Pons (tissue), 1 donor: Measurements from ENCODE around the gene PRKCE.

Experiments used
- DNase-seq: peaks from one replicate; pipeline ENCODE4 v3.0.0-alpha.2; 2016; ENCODE audit warnings: low spot score

The PRKCE gene

DNA sequence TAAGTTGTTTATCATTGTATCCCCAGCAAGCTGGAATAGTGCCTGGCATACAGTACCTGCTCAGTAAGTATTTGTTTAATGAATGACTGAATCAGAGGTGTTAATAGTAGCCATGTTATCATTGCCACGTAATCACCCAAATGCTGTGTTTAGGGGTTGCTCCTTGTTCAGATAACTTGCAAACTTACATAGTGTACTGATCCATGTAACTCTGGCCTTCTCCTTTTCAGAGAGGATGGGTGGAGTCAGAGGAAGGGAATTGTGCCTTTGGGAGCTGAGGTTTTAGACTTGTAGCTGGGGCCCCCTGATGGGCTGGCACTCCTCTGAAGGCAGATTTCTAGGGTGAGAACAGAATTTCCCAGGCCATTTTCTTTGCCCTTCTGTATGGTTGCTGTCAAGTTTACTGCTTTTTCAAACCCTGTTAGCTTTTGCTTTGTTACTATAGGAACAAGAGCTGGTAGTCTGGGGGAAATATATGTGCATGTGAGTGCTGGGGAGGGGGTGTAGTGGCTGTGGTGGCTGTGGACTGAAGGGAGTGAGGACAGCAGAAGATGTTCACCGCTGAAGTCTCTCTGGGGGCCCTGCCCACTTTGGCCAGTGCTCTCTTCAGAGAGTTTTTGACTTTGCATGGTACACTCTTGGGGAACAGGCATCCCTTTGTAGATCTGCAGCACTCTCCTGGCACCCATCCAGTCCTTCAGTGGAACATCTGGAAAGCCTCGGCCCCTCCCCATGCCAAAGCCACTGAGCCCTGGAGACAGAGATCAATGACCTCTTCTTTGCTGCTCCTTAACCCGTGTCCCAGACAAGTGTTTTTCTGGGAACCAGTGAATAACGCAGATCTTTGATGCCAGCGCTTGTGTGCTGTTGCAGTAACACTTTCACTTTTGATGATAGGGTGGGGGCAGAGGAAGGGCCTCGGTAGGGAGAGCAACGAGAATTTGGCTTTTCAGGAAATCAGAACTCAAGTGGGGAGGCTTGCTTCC, 209.0 kb downstream of the PRKCE start:
- peak; percentile 89 for DNase-seq

DNA sequence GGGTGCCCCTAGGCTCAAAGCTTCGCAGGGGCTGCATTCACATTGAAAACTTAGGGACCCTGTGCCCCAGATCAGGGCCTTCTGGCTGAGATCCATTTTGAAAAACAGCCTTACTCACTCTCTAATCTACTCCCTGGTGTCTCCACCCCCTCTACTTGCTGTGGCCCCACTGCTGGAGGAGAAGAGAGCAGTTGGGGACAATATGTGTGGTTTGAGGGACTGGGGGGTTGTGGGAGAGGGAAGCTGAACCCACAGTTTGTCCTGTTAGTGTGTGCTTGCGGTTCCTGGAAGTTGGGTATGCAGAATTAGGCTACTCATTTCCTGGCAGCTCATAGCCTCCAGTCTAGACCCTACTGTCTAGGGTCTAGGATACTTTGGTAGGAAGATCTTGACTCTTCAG, 211.4 kb downstream of the PRKCE start:
- DNase-seq: no peak

DNA sequence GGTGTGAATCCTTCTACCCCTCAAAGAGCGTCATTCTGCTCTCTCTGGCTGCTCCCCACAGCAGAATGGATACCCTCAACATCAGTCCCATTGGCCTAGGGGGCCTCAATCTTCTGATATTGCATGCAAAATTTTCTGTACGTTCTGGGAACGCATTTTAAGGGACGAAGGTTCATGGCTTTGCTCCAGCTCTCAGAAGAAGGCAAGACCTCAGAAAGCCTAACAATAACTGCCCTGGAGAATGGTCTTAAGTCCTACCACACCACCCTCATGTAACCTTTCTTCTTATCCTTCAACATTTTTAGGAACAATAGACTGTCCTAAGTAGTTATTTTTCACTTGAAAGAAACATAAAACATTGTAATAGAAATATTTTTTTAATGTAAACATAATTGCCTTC, 212.6 kb downstream of the PRKCE start:
- no peak for DNase-seq

DNA sequence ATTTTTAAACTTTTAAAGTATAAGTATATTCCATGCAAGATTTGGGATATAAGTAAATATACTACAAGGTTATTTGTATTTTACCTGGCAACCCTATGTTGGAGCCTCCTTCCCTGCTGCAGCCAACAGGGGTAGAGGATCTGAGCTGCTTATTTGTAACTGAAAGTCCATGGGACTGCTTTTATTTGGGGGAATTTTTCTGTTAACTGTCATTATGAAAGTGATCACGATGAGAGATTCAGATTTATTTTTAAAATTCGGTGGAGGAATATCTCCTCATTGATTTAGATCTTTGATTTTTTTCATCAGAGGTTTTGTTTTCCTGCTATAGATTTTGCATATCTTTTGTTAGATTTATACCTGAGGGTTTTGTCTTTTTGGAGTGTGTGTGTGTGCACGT, 215.9 kb downstream of the PRKCE start:
- no peak for DNase-seq

DNA sequence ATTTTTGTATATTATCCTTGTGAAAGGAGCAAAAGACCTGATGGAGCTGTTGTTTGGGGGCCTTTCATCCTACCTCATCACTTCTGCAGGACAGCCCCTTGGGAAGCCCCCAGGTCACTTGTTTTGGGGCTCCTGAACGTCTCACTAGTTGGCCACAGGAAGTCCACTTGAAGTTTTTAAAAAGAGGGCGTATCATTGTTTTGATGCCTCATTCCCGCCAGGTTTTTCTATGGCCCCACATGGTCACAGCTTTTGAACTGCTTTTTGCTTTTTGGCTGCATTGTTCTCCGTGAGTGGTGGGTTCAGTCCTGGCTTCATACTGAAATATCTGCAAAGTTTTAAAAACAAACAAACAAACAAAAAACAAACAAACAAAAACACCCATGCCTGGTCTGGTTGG, 216.3 kb downstream of the PRKCE start:
- no peak for DNase-seq

DNA sequence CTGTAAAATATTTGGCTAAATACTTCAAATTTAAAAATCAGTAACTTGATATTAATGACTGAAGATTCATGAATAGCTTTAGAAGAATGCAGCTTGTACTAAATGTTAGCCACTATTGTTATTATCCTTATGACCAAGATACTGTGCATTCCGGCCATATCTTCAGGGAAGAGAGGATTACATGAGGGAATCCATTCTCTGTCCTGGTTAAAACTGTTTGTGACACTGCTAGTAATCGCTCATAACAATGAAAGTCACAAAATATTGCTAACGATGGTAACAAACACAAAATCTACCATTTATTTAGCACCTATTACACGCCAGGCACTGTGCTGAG, 217.7 kb downstream of the PRKCE start:
- DNase-seq: no peak

DNA sequence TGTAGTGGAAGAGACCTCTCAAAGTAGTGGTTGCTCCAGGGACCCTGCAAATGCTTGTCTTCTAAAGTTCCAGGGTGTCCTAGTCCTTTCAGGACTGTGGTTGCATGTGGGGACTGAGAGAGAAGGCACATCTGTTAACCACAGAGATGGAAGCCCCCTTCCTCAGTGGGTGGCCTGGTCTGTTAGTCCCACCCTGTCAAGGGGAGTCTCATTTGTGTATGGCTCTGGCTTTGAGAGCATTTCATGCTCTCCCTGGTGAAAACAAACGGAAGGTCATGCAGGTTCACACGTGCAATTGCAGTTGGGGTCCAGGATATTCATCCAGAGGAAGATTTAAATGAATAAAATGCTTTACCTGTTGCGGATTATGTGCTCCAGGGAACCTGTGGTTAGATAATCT, 219.6 kb downstream of the PRKCE start:
- no peak for DNase-seq

DNA sequence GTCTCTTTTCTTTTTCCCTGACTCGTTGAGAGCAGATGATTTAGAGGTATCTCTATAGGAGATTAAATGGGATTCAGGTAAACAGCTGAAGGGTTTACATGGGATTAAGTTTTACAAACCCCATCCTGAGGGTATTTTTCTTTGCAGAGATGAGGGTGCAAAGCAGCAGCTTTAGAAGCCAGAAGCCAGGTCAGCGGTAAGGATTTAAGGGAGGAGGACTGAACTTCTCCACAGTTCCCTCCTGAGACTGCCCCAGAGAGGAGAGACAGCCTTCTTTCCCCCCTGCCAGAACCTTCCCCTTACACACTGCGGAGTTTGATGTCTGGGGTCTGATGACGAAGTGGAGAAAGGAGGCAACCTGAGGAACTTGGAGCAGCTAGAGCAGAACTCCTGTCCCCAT, 220.1 kb downstream of the PRKCE start:
- DNase-seq: no peak

DNA sequence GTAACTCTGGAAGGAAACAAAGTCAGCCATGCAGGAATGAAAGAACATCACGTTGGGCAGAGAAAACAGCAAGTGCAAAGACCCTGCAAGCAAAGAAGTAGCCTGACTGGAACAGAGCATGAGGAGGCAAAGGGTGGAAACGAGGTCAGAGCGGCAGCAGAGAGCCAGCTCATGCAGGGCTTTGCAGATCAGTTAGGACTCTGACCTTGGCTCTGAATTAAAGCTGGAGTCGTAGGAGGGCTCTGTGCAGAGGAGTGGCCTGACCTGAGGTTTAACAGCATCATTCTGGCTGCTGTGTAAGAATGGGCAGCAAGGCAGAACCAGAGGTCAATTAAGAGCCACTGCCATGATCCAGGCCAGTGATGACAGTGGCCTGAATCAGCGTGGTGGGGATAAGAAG, 220.7 kb downstream of the PRKCE start:
- no peak for DNase-seq

DNA sequence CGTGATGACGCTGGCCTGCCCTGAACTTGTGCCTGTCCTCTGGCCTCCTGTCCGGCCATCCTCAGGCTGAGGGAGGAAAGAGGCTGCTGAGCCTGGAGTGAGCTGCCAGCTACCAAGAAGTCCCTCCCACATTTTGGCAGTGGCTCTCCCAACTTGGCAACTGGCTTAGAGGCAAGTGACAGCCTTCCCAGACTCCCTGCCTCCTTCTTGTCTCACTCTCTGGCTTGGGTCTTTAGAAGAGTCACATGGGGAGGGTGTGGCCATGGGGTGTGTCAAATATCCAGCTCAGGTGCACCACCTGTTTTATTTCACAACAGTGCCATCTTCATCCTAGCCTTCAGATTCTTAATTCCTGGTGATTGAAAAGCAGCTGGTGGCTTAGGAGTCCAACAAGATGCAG, 222.9 kb downstream of the PRKCE start:
- DNase-seq: no peak

DNA sequence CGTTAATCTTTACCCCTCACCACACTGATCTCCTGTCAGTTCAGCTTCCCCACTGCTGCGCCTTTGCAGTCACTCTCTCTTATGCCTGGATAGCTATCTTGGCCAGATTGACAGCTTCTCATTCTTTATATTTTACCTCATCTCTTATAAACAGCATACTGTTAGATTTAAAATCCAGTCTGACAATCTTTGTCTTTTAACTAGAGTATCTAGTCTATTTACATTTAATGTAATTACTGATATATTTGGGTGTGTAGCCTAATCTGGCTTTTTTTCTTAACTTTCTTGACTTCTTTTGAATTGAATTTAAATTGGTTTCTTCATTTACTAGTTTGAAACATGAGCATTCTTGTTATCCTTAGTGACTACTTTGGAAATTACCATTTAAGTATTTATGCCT, 225.1 kb downstream of the PRKCE start:
- no peak for DNase-seq

DNA sequence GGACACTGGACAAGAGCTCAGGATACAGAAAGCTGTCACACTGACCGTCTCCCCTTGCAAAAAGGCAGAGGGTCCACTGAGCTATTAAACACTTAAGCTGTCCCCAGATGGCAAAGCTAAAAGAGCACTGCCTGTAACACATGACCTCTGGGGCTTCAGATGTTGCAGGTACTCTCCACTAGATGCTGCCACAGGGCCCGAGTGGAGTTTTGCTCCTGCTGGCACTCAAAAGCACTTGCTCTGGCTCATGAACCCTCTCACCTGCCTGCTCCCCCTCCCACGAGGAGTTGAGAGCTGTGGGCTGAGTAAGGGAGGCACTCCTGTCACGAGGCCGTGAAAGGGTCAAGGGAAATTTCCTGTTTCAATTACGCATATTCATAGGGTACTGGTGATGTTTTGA, 227.9 kb downstream of the PRKCE start:
- DNase-seq: no peak

DNA sequence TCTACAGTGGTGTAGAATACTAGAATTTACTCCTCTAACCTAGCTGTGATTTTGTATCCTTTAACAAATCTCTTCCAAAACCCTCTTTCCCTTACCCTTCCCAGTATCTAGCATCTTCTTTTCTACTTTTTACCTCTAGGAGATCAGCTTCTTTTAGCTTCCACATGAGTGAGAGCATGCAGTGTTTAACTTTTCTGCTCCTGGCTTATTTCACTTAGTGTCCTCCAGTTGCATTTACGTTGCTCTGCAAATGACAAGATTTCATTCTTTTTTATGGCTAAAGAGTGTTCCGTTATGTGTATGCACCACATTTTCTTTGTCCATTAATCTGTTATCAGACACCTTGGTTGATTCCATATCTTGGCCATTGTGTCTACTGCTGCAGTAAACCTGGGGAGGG, 228.5 kb downstream of the PRKCE start:
- no peak for DNase-seq

DNA sequence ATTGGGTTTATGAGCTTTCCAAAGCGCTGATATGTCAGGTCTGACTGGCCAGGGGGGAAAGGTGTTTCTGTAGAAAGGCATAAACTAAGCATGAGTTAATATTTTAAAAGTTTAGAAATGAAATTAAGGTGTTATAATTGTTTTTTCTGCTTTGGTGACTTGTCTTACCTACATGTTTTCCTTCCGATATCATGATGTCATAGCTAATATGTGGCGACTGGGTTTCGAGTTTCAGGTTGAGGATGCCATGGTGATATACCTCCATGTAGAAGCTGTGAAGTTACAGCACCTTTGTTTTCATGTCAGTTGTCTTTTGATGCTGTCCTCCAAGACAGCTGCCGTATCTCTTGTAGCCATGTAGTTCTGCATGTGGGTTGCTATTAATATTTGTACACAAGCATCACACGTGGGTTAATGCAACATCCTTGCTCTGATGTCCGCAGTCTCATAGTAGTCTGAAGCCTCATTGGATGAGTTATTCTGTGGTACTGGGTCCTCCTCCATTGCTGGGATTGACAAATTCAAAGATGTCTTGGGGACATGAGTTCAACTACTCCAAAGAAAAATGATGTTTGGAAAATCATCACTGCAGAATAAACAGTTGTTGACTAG, 230.6 kb downstream of the PRKCE start:
- no peak for DNase-seq

DNA sequence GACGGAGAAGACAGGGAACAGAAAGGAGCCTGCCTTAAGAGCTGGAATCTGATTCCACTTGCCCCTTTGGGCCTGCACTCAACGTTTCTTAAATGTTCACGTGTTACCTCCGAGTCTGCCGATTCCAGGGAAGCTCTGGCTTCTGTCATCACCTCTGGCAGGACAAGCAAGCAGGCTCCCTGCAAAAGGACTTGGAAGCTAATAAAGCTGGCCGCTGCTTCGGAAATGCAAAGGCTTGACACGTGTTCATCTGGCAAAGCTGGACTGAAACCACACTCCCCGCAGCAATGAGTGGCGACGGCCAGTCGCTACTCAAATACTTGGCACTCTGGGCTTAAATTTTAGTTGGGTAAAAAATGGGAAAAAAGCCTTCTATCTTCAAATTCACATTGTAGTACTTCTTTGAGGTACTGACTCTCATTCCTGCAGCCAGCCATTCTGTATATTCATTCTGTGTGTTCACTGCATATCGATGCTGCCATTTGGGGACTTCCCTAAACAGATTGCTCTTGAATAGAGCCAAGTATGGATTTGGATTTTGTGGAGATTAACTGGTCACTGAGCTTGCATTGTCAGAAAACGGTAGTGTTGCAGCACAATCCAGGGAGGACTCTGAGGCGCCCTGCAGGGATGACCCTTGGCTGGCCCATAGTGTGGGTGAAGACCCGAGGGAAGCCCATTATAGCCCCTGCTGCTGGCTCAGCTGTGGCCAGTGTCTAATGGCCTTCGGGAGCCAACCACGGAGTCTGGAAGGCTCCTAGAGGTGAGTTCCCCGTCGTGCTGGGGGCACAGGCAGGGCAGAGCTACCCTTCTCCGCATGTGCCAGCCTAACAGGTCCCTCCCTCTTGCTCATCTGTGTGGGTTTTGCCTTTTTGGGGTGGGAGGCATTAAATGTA, 231.5 kb downstream of the PRKCE start:
- no peak for DNase-seq

DNA sequence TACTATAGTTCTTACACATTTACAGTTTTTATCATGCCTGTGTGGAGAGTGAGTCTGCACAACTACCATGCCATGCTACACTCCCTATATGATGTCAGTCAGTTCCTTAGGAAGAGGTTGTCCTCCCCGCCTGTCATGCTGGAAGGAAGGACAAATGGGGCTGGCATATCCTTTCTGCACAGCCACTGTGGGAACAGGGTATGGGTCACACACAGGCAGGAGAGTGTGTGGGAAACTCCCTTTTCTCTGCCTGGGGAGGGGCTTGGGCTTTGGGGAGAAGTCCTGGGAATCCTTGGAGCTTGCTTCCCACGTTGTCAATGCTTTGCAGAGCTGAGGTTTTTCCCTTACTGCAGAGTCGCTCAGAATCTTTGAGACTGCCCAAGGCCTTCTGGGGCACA, 232.1 kb downstream of the PRKCE start:
- DNase-seq: no peak

DNA sequence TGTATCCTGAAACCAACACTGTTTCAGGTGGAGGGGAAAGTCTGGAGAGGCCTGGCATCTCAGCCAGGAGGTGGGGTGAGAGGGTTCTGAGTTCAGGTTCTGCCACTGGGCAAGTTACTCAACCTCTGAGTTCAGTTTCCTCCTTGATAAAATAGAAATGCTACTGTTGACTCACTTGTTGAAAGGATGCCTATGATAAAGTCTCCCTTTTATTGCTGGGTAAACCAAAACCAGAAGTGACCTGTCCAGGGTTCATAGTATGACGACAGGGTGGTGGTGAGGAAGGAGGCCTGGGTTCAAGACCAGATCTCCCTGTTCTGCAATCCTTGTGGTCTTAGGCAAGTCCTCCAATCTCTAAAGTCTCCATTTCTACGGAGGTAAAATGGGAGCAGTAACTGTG, 232.7 kb downstream of the PRKCE start:
- DNase-seq: no peak

DNA sequence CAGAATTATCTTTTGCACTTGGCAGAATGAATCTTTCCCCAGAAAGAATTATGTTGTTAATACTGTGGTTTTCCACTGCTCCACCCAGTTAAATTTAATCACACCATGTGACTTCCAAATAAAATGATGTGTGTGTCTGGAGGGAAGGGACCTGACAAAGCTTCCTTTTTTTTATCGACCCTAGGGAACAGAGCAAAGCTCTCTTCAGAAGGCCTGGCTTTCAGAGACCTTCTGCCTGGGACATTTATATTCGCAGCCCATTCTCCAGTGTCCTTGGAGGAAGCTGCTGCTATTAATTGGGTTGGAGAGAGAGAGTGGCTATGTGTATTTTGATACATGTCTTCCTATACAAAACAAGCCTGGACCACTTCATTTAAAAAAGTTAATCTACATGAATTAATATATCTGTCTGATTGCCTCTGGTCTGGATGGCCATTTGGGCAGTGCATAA, 233.7 kb downstream of the PRKCE start:
- peak; percentile 69 for DNase-seq

DNA sequence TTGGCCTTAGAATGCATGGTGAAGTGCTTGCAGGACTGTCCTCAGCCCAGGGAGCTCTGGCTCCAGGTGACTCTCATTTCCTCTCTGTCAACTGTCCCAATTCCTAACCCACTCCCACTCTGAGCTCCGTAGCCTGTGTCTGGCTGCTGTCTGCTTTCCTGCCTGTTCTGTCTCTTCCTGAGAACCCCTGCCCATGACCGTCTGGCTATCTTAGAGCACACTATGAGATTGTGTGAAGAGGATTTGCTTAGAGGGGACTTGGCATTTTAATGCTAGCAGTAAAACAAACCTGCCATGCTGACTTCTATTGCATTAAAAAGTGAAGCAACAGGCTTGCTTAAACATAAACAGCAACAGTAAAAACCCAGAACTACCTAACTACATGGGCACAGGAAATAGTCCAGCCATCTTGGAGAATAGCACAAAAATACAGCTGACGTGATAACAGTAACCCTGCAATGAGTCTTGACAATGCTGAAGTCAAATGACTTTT, 234.7 kb downstream of the PRKCE start:
- DNase-seq: no peak

DNA sequence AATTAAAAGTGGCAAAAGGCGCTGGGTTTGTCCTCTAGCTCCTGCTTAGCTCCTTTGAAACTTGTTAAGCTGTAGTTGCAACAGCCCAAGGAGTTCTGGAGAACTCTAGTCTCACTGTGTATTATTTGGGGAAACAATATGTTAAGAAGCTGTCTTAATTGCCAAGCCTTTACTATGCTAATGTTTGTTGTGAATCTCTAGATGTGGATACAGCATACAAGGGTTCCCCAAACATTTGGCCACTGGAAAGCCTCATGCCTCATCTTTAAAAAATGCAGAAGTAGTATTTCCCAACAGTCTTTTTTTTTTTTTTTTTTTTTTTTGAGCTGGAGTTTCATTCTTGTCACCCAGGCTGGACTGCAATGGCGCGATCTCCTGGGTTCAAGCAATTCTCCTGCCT, 236.7 kb downstream of the PRKCE start:
- DNase-seq: no peak

DNA sequence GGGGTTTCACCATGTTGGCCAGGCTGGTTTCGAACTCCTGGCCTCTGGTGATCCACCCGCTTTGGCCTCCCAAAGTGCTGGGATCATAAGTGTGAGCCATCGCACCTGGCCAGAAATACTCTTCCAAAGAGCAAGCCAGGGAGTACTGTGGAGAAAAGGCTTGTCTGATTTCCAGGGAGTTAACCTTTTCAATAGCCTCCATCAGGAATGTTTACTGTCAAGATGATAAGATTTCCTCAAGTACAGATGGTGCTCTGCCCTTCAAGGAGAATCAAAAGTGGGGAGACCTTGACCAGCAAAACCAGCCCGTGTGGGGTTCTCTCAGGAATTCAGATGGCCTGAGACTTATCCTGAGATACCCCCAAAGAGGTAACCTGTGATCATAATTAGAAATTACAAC, 237.2 kb downstream of the PRKCE start:
- no peak for DNase-seq

DNA sequence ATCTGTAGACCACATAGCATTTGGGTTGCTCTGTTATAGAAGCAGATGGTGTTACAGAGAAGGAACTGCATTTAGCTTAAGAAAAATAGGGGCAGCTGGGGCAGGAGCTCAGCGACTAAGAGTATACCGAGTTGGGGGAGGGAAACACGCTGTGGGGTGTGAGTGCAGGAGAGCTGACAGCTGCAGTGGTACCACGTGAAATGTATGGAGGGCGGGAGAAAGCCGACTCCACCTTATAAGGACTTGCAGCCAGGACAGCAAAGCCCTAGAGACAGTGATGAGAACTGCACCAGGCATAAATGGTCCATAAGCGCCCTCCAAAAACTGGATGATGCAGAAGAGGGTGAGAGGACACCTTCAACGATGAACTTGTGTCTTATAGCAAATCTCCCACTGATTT, 237.6 kb downstream of the PRKCE start:
- no peak for DNase-seq
